Measurements from ENCODE around the gene GINS2.

The GINS2 gene

GRCh38 chr16:85706449-85707034 is 17.8 kb upstream of the GINS2 start:
- Histone ChIP-seq H3K4me1 (ENCODE audit: control insufficient read depth, insufficient read depth, low read depth, low read length) (no peaks in the 10 kb centered on the region), H3K9ac (ENCODE audit: low read length) (no peak overlapping the region), H2AK5ac (ENCODE audit: low read length, severe bottlenecking) (no peak overlapping the region), H2BK12ac (ENCODE audit: low read length in 2 of 2) (no peak overlapping the region), H3K79me1 (replicated peaks; ENCODE audit: low read length, poor library complexity, severe bottlenecking) (no peaks in the 10 kb centered on the region), H3K27ac (ENCODE audit: low read length, poor library complexity, severe bottlenecking) (no peak overlapping the region), H4K91ac (ENCODE audit: low read length) (peak overlapping the region; percentile 36), H2AFZ (ENCODE audit: low read depth, low read length) (no peak overlapping the region), H3K36me3 (ENCODE audit: control insufficient read depth in 1 of 2, insufficient read depth in 2 of 2, low read depth in 1 of 2, low read length in 2 of 2) (no peaks in the 10 kb centered on the region), H3K18ac (ENCODE audit: low read depth in 1 of 2, low read length in 2 of 2) (no peak overlapping the region), H2BK120ac (ENCODE audit: low read depth, low read length) (no peak overlapping the region), H3K9me3 (ENCODE audit: control insufficient read depth, low read length) (peaks cover 6% of the 10 kb centered on the region), H3K27me3 (ENCODE audit: control insufficient read depth in 1 of 2, insufficient read depth in 1 of 2, low read length in 2 of 2) (peaks cover 3 to 8% of the 10 kb centered on the region in 2 experiments), H2BK5ac (ENCODE audit: low read depth, low read length, poor library complexity, severe bottlenecking) (no peak overlapping the region), H2BK15ac (ENCODE audit: low read depth, poor library complexity, severe bottlenecking) (no peak overlapping the region), H3K23ac (ENCODE audit: low read length in 2 of 2) (no peak overlapping the region), H4K8ac (ENCODE audit: low read length) (no peak overlapping the region), H3K4ac (ENCODE audit: low read depth in 1 of 2, low read length in 2 of 2) (no peak overlapping the region), H3K14ac (ENCODE audit: low read length in 2 of 2) (no peak overlapping the region), H3K4me2 (ENCODE audit: low read length, poor library complexity, severe bottlenecking) (no peak overlapping the region), H3K4me3 (ENCODE audit: insufficient read depth in 1 of 2, low read depth in 1 of 2, low read length in 2 of 2) (no peak overlapping the region)
- DNase-seq, result no peak
- 97% methylated on average over 9 of the region's 11 CpGs for WGBS

GRCh38 chr16:85704900-85705846 is 16.4 kb upstream of the GINS2 start:
- no peak overlapping the region for H2BK15ac ChIP-seq (ENCODE audit: low read depth, poor library complexity, severe bottlenecking)
- no peak overlapping the region for H3K4me2 ChIP-seq (ENCODE audit: low read length, poor library complexity, severe bottlenecking)
- H4K91ac ChIP-seq (ENCODE audit: low read length), result no peak overlapping the region
- H2AFZ ChIP-seq (ENCODE audit: low read depth, low read length), result no peak overlapping the region
- H4K8ac ChIP-seq (ENCODE audit: low read length), result no peak overlapping the region
- peaks cover 7% of the 10 kb centered on the region for H3K9me3 ChIP-seq (ENCODE audit: control insufficient read depth, low read length)
- peaks cover 3 to 16% of the 10 kb centered on the region in 2 experiments for H3K27me3 ChIP-seq (ENCODE audit: control insufficient read depth in 1 of 2, insufficient read depth in 1 of 2, low read length in 2 of 2)
- H3K18ac ChIP-seq (ENCODE audit: low read depth in 1 of 2, low read length in 2 of 2), result no peak overlapping the region
- H2BK120ac ChIP-seq (ENCODE audit: low read depth, low read length), result no peak overlapping the region
- 90% methylated on average over 20 of the region's 20 CpGs for WGBS
- H3K79me1 ChIP-seq (replicated peaks; ENCODE audit: low read length, poor library complexity, severe bottlenecking), result no peaks in the 10 kb centered on the region
- no peak overlapping the region for H3K14ac ChIP-seq (ENCODE audit: low read length in 2 of 2)
- H2AK5ac ChIP-seq (ENCODE audit: low read length, severe bottlenecking), result no peak overlapping the region
- no peak overlapping the region for H3K23ac ChIP-seq (ENCODE audit: low read length in 2 of 2)
- no peak overlapping the region for H3K27ac ChIP-seq (ENCODE audit: low read length, poor library complexity, severe bottlenecking)
- no peak overlapping the region for H3K9ac ChIP-seq (ENCODE audit: low read length)
- H3K4ac ChIP-seq (ENCODE audit: low read depth in 1 of 2, low read length in 2 of 2), result no peak overlapping the region
- no peak overlapping the region for H3K4me3 ChIP-seq (ENCODE audit: insufficient read depth in 1 of 2, low read depth in 1 of 2, low read length in 2 of 2)
- no peaks in the 10 kb centered on the region for H3K4me1 ChIP-seq (ENCODE audit: control insufficient read depth, insufficient read depth, low read depth, low read length)
- no peaks in the 10 kb centered on the region for H3K36me3 ChIP-seq (ENCODE audit: control insufficient read depth in 1 of 2, insufficient read depth in 2 of 2, low read depth in 1 of 2, low read length in 2 of 2)
- no peak overlapping the region for H2BK12ac ChIP-seq (ENCODE audit: low read length in 2 of 2)
- DNase-seq, result no peak
- H2BK5ac ChIP-seq (ENCODE audit: low read depth, low read length, poor library complexity, severe bottlenecking), result no peak overlapping the region

- Histone ChIP-seq H3K27me3 (ENCODE audit: control insufficient read depth in 1 of 2, insufficient read depth in 1 of 2, low read length in 2 of 2) (peaks cover 7 to 15% of the 10 kb centered on the region in 2 experiments), H2BK120ac (ENCODE audit: low read depth, low read length) (no peak overlapping the region)
These were observed 15.3 kb upstream of the GINS2 start for GRCh38 chr16:85704011-85704410.

GRCh38 chr16:85699628-85700027 is 10.9 kb upstream of the GINS2 start:
- no peak overlapping the region for H2AK5ac ChIP-seq (ENCODE audit: low read length, severe bottlenecking)
- peaks cover 3% of the 10 kb centered on the region for H3K4me1 ChIP-seq (ENCODE audit: control insufficient read depth, insufficient read depth, low read depth, low read length)
- H3K27ac ChIP-seq (ENCODE audit: low read length, poor library complexity, severe bottlenecking), result no peak overlapping the region
- no peak overlapping the region for H3K18ac ChIP-seq (ENCODE audit: low read depth in 1 of 2, low read length in 2 of 2)
- H3K36me3 ChIP-seq (ENCODE audit: control insufficient read depth in 1 of 2, insufficient read depth in 2 of 2, low read depth in 1 of 2, low read length in 2 of 2), result no peaks in the 10 kb centered on the region
- no peak overlapping the region for H3K9ac ChIP-seq (ENCODE audit: low read length)
- no peak overlapping the region for H4K91ac ChIP-seq (ENCODE audit: low read length)
- WGBS, result 74% methylated on average over 6 of the region's 7 CpGs
- peak; percentile 27 for DNase-seq
- H3K9me3 ChIP-seq (ENCODE audit: control insufficient read depth, low read length), result peaks cover 7% of the 10 kb centered on the region
- no peak overlapping the region for H2BK120ac ChIP-seq (ENCODE audit: low read depth, low read length)
- H2BK15ac ChIP-seq (ENCODE audit: low read depth, poor library complexity, severe bottlenecking), result no peak overlapping the region
- no peak overlapping the region for H3K4me2 ChIP-seq (ENCODE audit: low read length, poor library complexity, severe bottlenecking)
- no peak overlapping the region for H2AFZ ChIP-seq (ENCODE audit: low read depth, low read length)
- no peak overlapping the region for H2BK12ac ChIP-seq (ENCODE audit: low read length in 2 of 2)
- no peak overlapping the region for H3K4ac ChIP-seq (ENCODE audit: low read depth in 1 of 2, low read length in 2 of 2)
- no peak overlapping the region for H3K23ac ChIP-seq (ENCODE audit: low read length in 2 of 2)
- H4K8ac ChIP-seq (ENCODE audit: low read length), result no peak overlapping the region
- H3K14ac ChIP-seq (ENCODE audit: low read length in 2 of 2), result no peak overlapping the region
- H3K79me1 ChIP-seq (replicated peaks; ENCODE audit: low read length, poor library complexity, severe bottlenecking), result no peaks in the 10 kb centered on the region
- peaks cover 51 to 56% of the 10 kb centered on the region in 2 experiments for H3K27me3 ChIP-seq (ENCODE audit: control insufficient read depth in 1 of 2, insufficient read depth in 1 of 2, low read length in 2 of 2)
- no peak overlapping the region for H2BK5ac ChIP-seq (ENCODE audit: low read depth, low read length, poor library complexity, severe bottlenecking)
- no peak overlapping the region for H3K4me3 ChIP-seq (ENCODE audit: insufficient read depth in 1 of 2, low read depth in 1 of 2, low read length in 2 of 2)

More at GRCh38 chr16:85704011-85704410, 15.3 kb upstream of the GINS2 start:
- Histone ChIP-seq H3K79me1 (replicated peaks; ENCODE audit: low read length, poor library complexity, severe bottlenecking) (no peaks in the 10 kb centered on the region), H4K8ac (ENCODE audit: low read length) (no peak overlapping the region), H2BK15ac (ENCODE audit: low read depth, poor library complexity, severe bottlenecking) (no peak overlapping the region), H3K9ac (ENCODE audit: low read length) (no peak overlapping the region), H3K9me3 (ENCODE audit: control insufficient read depth, low read length) (peaks cover 7% of the 10 kb centered on the region), H2BK5ac (ENCODE audit: low read depth, low read length, poor library complexity, severe bottlenecking) (no peak overlapping the region), H3K27ac (ENCODE audit: low read length, poor library complexity, severe bottlenecking) (no peak overlapping the region), H2BK12ac (ENCODE audit: low read length in 2 of 2) (no peak overlapping the region), H3K14ac (ENCODE audit: low read length in 2 of 2) (no peak overlapping the region), H3K4me1 (ENCODE audit: control insufficient read depth, insufficient read depth, low read depth, low read length) (peaks cover 3% of the 10 kb centered on the region), H3K4ac (ENCODE audit: low read depth in 1 of 2, low read length in 2 of 2) (no peak overlapping the region), H3K4me3 (ENCODE audit: insufficient read depth in 1 of 2, low read depth in 1 of 2, low read length in 2 of 2) (no peak overlapping the region), H4K91ac (ENCODE audit: low read length) (no peak overlapping the region), H3K23ac (ENCODE audit: low read length in 2 of 2) (no peak overlapping the region), H2AK5ac (ENCODE audit: low read length, severe bottlenecking) (no peak overlapping the region), H3K4me2 (ENCODE audit: low read length, poor library complexity, severe bottlenecking) (no peak overlapping the region), H3K18ac (ENCODE audit: low read depth in 1 of 2, low read length in 2 of 2) (no peak overlapping the region), H2AFZ (ENCODE audit: low read depth, low read length) (no peak overlapping the region), H3K36me3 (ENCODE audit: control insufficient read depth in 1 of 2, insufficient read depth in 2 of 2, low read depth in 1 of 2, low read length in 2 of 2) (no peaks in the 10 kb centered on the region)
- WGBS, result 85% methylated on average over 7 of the region's 11 CpGs
- DNase-seq, result no peak
